HG03064 (cell line): ENCODE data around the gene LPAR1.

Source experiments
- ATAC-seq: cut with Tn5 transposase; IDR thresholded peaks from one replicate; pipeline ENCODE4 v1.9.1; 2021; ENCODE audit warnings: low read depth; ENCODE audit not compliant: unreplicated experiment

LPAR1 gene

DNA sequence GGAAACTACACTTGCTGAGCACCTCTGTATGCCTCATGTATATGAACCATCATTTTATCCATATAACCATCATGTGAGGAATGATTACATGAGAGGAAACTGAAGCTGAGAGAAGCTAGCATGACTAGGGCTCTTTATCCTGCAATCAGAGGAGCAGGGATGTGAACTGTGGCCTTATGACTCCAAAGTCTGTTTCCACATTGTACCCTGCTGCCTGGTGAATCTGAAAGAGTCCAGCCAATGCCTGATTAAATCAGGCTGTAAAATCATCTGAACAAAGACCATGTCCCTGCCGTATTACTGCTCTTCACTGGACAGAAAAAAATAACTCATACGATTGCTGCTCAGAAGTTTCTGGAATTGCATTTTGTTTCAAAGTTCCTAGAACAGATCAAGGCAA, 67.0 kb downstream of the LPAR1 start:
- ATAC-seq: no peak

DNA sequence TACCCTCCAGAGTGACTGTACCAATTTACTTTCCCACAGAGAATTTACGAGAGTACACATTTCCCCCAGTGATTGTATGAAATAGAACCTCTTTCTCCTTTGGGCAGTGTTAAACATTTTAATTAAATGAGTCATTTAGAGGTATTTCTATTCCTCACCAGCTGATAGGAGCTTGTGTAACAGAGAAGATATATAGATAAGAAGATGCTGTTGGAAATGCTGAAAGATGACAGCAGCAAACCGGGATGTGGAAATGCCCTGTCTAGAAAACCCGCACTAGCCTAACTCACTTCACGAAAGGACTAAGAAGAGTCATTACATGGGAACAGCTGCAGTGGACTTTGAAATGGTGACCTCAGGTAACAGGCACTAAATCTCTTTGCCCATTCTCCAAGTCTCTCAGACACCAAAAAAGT, 68.3 kb downstream of the LPAR1 start:
- no peak for ATAC-seq

DNA sequence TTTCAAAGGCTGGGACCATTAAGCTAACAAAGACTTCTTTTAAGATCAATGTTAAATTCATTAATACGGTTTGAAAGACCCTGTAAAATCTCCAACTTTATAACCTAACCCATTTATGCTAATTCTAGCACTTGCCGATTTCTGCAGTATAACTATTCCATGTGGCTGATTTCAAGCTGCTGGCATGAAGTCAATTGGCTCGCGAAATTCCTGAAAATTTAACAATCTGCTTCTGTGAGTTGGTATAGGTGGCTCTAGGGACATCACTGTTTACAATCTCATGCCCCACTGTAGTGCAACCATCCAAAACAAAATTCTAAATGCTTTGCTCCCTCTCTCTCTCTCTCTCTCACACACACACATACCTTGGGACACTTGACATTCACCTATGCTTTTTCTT, 70.2 kb downstream of the LPAR1 start:
- no peak for ATAC-seq

DNA sequence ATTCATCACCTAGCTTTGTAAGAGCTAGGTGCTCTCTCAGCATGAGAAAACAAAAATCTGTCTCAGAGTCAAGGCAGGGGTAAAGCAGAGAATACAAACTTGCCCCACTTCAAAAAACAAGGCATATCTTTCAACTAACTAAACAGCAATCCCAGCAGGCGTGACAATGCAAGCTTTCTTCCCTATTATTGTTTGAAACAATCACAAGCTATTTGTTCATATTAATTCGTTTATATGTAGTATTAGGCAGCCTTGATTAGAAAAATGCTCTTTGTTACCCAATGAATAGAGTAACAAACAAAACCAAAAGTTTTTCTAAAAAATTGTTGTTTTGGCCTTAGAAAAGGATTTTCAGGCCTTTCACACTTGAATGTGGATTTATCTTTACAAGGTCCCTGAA, 71.1 kb downstream of the LPAR1 start:
- no peak for ATAC-seq

DNA sequence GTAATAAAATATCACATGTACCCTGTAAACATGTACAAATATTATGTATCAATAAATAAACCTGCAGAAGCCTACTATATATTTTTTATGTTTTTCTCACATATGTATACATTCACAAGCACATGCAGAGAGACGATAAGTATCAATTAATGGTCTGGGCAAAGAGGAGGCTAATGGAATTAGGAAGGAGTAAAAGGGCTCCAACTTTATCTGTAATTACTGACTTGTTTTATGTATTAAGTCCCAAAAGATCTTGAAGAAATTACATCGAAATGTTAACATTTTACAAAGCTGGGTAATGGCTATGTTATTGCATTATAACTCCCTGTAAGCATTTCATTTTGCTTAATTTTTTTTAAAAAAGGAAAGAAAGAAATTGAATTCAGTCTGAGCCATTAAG, 78.0 kb downstream of the LPAR1 start:
- ATAC-seq: no peak

DNA sequence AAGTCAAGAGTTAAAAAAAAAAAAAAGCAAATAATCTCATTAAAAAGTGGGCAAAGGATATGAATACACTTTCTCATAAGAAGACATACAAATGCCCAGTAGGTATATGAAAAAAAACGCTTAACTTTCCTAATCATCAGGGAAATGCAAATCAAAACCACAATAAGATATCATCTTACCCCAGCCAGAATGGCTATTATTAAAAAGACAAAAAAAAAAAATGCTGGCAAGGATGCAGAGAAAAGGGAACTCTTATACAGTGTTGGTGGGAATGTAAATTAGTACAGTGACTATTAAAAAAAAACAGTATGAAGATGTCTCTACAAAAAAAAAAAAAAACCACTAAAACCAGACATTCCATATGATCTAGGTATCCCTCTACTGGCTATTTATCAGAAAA, 79.4 kb downstream of the LPAR1 start:
- no peak for ATAC-seq

DNA sequence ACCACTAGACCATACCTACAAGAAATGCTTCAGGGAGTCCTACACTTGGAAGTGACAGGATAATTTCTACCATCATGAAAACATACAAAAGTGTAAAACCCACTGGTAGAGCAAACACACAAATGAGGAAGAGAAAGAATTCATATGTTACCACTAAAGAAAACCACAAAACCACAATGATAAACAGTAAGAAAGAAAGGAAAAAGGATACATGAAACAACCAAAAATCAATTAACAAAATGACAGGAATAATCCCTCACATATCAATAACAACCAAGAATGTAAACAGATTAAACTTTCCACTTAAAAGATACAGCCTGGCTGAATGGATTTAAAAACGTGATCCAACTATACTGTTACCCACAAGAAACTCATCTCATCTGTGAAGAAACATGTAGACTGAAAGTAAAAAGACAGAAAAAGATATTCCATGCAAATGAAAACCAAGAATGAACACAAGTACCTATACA, 83.4 kb downstream of the LPAR1 start:
- no peak for ATAC-seq

DNA sequence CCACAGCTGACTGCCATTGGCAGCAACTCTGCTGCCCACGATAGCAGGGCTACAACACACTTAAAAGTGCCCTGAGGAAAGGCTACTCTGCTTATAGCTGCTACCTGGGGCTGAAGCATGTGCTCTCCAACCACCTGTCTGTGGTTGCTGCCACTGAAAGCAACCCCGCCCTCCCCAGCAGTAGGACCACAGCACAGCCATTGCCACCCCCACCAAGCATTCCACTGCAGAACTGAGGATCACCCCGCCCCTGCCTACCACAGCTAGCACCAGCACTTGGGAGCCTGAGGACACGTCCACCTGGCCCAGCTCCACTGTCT, 85.8 kb downstream of the LPAR1 start:
- no peak for ATAC-seq

DNA sequence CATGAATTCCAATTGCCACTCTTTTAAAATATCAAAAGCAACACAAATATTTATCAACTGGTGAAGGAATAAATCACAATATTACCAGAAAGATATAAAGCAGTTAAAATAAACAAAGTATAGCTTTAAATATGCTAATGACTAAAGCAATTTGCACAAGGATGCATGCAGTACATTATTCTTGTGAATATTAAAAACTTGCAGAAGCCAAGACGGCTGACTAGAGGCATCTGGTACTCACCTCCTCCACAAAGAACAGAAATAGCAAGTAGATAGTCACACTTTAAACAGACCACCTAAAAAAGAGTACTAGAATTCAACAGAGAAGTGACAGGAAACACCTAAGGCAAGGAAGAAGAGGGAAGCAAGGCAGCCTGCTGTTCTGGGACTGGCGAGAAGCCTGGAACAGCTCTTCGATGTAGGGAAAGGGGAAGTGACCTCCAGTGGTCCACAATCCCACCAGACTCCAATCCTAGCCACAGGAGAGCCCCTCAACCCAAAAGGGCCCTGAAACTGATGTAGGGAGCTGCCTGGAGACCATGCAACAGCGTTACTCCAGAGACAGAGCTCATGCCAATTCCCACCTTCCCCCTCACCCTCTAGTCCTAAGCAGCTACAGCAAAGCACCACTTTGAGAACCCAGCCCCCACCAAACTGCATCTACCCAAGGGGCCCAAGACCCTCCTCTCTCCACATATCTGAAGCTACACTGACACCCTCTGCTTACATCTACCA, 86.3 kb downstream of the LPAR1 start:
- no peak for ATAC-seq

DNA sequence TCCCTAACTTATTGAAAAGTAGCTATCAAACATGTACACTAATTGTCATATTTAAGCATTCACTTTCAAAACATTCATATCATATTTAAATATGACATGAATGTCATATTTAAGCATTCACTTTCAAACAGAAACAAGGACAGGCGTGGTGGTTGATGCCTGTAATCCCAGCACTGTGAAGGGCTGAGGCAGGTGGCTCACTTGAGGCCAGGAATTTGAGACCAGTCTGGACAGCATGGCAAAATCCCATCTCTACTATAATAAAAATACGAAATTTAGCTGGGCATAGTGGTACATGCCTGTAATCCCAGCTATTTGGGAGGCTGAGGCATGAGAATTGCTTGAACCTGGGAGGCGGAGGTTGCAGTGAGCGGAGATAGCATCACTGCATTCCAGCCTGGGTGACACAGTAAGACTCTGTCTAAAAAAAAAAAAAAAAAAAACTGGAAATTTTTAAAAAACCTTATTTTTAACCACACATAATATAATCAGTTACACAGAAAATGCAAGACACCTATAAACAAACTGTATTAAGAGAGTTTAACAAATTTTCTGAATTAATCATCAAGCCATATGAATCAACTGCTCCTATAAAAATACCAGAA, 88.1 kb downstream of the LPAR1 start:
- no peak for ATAC-seq

DNA sequence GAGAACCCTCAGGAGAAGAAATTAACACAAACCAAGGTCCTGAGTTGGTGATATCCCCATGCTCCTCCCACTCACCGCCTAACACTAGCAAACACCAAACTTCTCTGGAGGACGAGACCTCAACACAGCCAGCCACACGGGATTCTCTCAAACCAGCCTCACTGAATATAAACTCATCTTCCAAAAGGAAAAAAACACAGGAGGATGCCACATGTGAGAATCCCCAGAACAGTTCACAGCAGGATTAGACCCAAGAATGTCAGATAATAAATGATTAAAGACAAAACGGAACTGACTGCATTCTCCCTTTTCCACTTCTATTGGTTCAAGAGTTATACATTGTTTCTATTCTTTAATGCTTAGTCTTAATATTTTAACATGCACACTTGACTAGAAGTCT, 89.2 kb downstream of the LPAR1 start:
- no peak for ATAC-seq

DNA sequence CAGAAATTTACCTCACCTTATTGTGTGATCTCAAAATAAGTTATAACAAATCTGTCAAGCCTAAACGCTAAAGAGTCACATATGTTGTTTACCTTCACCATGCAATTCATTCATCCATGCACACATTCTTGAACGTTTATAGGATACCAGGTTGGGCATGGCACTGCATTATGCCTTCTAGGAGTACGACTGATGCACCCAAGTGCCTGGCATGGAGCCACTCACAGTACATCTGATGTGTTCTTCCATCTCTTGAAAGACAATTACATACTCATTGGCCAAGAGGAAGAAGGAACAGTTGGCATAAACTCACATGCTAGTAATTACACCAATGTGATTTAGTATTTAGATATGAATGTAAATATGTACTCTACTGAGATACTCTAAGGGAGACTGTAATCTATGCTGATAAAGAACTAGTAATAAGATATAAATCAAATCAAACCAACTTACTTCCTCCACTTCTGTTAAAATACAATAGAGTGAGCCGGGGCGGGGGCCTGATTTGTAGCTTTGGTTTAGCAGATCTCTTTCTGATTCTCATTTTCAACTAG, 90.7 kb downstream of the LPAR1 start:
- ATAC-seq: no peak

DNA sequence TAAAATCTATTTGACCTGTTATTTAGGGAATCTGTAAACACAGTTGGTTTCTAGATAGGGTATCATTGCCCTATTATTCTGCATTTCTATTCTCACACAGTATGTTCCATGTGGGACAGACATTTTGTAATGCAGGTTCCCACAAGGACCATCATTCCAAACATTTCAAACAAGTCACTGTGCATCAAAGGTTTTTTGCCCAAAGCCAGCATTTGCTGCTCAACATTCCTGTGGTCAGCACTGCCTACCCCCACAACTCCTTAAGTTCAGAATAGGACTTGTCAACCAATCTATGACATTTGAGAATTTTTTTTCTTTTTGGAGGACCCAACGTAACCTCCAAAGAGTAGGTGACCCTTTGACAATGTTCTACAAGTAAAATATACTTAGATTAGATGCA, 95.7 kb downstream of the LPAR1 start:
- ATAC-seq: no peak

DNA sequence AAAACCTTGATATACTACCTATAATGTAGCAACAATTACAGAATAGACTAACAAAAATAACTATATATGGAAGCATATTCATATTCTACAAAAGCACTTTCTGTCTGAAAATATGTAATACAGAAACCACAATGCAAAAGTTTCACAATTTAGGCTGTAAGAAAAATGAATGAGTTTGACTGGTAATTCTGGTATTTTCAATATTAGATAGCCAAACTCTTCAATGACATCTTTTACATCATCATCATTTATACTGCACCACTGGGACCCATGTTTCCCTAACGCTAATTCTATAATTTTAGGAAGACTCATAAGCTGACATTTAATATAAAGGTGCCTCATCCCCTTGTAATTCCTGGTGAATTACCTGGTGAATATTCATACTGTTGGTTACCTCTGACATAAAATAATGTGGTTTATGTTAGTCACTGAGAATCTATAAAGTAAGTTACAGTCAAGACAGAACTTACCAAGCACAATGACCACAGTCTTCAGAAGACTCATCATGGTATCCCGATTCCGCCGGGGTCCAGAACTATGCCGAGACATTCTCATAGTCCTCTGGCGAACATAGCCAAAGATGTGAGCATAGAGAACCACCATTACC, 97.2 kb downstream of the LPAR1 start:
- no peak for ATAC-seq

DNA sequence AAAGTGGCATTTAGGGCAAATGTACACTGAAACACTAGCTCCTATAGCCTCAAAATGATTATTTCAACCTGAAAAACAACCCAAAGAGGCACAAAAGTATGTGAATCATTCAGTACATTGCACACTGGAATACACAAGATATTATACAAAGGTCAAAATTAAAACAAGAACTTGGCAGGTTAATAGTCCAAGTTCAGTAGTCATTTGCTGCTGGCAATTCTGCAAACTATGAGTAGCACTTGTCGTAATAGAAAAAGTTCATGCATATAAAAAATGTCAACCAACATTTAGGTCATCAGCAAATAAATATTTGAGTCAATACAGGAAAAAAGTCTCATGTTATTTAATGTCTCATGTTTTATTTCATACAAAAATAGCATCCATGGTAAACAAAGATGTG, 98.7 kb downstream of the LPAR1 start:
- ATAC-seq: no peak

DNA sequence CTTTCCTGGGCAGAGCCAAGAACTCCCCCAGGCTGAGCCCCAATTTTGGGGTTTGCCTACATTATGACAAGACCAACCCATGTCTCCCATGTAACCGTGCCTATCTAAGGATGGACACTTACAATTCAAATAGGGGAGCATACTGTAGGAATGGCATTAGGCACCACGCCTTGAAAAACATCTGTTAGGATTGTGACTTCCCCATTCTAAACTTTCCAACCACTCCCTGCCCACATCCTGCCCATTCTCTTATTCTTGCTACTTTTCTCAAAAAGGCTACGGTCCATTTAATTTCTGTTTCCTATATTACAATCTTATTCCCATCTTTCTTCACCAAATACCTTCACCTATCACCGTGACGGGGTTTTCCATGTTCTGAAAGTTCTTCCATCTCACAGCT, 99.2 kb downstream of the LPAR1 start:
- no peak for ATAC-seq

DNA sequence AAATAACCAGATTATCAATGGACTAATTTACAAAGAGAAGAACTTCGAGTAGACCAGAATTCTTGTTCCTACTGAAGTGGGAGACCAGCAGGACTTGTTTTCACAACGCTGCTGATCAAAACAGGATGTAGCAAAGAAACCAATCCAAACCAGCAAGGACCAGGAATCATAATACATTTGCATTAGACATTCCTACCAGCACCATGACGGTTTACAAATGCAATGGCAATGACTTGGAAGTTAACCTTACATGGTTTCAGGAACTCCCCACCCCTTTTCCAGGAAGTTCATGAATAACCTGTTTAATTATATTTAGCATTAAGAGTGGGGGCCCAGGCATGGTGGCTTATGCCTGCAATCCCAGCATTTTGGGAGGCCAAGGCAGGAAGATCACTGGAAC, 100.0 kb downstream of the LPAR1 start:
- no peak for ATAC-seq

DNA sequence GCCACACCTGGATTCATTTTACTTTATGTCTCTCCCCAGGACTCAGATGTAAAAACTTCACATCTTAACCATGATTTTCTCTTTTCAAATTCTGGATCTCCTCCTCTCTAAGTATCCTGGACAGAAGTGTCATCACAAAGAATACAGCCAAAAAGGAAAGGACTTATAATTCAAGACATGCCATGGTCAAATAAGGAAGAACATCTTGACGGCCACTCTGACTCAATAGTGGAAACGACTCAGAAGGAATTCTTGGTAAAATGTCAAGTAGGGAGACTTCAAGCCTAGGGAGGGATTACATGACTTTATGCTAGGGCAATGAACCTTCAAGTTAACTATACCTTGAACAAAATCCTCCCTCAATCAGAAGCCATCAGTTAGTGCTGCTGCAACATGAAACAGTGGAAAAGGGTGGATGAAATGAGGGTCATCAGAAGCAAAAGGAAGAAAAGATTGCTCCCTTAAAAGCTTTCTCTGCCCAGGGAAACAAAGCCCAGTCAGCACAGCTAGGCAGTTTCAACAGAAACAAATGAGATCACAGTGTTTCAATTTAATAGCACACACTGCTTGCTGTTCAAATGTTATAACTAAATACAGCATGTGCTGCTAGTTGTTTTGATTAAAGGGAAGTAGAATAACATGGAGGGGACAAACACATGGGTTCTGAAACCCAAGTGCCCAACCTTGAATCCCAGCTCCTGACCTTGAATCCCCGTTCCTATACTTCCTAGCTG, 101.4 kb downstream of the LPAR1 start:
- no peak for ATAC-seq

DNA sequence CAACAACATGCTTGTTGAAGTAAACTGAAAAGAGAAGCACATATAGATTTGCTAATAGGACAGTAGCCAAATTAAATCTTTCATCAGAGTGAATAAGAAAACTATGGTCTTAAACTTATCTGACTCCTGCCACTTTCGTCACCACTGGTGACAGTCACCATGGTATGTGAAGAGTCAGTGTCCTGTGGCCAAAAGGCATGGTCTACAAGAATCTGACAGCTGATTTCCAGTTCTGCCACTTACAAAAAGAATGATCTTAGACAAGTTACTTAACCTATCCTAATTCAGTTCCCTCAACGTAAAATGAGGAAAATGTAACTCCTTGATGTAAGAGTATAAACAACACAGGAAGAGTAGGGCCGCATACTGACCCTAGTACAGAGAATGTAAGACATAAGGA, 102.0 kb downstream of the LPAR1 start:
- ATAC-seq: no peak

DNA sequence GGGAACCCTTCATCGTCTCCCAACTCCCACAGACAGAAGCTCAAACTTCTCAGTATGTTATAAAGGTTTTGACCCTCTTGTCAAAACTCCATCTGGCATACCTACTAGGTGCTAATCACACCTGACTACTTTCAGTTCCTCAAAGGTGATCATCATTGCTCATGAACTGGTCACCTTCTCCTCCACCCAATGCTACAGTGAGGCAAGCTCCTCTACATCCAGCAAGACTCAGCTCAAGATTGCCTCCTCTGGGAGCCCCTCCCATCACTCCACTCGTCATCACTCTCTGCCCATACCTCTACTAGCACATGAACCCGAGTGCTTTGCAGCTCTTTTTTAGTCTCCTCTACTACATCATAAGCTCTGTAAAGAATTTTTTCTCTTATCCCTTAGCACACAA, 102.4 kb downstream of the LPAR1 start:
- ATAC-seq: no peak

DNA sequence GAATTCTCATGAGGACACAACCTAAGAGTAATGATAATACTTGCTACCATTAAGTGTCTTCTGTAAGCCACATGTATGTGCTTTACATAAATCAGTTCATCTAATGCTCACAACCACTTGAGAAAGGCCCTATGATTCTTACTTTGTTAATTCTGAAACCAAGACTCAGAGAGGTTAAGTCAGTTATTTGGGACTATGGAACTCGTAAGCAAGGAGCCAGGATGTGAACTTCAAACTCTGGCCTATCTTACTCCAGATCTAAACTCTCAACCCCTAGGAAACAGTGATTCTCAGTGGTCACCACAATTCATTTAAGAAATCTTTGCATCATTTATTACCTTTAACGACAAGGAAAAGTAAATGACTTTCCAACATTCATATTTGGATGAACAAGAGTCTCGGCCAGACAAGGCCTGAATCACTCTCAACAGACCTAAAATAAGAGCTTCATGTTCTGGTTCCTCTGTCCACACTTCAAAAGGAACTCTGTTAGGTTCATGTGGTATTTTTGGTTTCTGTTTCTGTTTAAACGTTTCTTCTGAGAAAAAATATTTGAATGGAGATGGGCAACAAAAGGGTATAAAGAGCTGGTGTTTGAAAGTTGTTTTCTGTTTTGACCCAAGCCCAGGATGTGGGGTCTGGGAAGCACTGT, 104.8 kb downstream of the LPAR1 start:
- ATAC-seq: no peak
